ENCODE data around the gene RTKN.

RTKN gene

DNA sequence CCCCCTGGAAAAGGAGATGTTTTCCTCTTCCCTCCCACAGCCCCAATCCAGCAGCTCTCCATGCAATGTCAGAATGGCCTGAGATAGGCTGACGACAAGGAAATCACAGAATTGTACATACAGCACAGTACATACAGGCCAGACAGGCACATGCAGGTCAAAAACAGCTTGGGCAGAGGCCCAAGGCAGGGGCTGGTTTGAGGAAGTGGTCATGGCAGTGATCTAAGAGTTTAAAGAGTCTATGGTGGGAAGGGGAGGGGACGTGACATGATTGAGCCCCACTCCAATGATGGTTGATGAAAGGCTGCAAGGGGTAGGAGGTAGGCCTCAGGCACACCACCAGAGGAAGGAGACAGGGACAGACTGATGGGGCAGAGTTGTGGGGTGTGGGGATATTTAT is 65.9 kb downstream of the RTKN start:
- DNase-seq: no peak
